ENCODE measurements around the gene CAND2.

DNA sequence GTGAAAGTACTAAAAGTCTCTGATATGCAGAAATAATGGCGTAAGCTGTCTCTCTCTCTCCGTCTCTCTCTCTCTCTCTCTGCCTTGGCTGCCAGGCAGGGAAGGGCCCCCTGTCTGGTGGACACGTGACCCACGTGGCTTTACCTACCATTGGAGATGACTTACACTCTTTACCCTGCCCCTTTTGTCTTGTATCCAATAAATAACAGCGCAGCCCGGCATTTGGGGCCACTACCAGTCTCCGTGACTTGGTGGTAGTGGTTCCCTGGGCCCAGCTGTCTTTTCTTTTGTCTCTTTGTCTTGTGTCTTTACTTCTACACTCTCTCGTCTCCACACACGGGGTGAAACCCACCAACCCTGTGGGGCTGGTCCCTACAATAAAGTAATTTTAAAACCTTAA is 25.2 kb upstream of the CAND2 start:
- TF ChIP-seq, protein P1, sequence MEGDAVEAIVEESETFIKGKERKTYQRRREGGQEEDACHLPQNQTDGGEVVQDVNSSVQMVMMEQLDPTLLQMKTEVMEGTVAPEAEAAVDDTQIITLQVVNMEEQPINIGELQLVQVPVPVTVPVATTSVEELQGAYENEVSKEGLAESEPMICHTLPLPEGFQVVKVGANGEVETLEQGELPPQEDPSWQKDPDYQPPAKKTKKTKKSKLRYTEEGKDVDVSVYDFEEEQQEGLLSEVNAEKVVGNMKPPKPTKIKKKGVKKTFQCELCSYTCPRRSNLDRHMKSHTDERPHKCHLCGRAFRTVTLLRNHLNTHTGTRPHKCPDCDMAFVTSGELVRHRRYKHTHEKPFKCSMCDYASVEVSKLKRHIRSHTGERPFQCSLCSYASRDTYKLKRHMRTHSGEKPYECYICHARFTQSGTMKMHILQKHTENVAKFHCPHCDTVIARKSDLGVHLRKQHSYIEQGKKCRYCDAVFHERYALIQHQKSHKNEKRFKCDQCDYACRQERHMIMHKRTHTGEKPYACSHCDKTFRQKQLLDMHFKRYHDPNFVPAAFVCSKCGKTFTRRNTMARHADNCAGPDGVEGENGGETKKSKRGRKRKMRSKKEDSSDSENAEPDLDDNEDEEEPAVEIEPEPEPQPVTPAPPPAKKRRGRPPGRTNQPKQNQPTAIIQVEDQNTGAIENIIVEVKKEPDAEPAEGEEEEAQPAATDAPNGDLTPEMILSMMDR (IDR thresholded peaks at IDR 0.05): no peak
- TF ChIP-seq POLR2A (IDR thresholded peaks at IDR 0.05): no peak
